GM11168 (cell line): ENCODE data around the gene CCDC51.
"Not testable (repeated sequence)": the region's sequence is repeated elsewhere in the genome, so short reads cannot be mapped to it uniquely, and the experiment has no call there.

Experiments used
- in situ Hi-C: fragments of 300-500 bp; cut with MboI; formaldehyde crosslinking; loops from one replicate; pipeline ENCODE4 v1.12.0; 2022; ENCODE audit warnings: low sequenced_read_pairs; ENCODE audit not compliant: unreplicated experiment

The CCDC51 gene

GRCh38 chr3:48411041-48411588, 28.8 kb downstream of the CCDC51 start:
- in situ Hi-C loops = no loop called here

- in situ Hi-C loops = no loop called here
These were observed 29.5 kb downstream of the CCDC51 start for GRCh38 chr3:48410205-48411040.

- in situ Hi-C loops = no loop called here
These were observed 30.4 kb downstream of the CCDC51 start for GRCh38 chr3:48409291-48410201.

- in situ Hi-C loops = no loop called here
These were observed 31.1 kb downstream of the CCDC51 start for GRCh38 chr3:48408823-48409281.

GRCh38 chr3:48407542-48408099, 32.3 kb downstream of the CCDC51 start:
- in situ Hi-C loops = no loop called here

DNA sequence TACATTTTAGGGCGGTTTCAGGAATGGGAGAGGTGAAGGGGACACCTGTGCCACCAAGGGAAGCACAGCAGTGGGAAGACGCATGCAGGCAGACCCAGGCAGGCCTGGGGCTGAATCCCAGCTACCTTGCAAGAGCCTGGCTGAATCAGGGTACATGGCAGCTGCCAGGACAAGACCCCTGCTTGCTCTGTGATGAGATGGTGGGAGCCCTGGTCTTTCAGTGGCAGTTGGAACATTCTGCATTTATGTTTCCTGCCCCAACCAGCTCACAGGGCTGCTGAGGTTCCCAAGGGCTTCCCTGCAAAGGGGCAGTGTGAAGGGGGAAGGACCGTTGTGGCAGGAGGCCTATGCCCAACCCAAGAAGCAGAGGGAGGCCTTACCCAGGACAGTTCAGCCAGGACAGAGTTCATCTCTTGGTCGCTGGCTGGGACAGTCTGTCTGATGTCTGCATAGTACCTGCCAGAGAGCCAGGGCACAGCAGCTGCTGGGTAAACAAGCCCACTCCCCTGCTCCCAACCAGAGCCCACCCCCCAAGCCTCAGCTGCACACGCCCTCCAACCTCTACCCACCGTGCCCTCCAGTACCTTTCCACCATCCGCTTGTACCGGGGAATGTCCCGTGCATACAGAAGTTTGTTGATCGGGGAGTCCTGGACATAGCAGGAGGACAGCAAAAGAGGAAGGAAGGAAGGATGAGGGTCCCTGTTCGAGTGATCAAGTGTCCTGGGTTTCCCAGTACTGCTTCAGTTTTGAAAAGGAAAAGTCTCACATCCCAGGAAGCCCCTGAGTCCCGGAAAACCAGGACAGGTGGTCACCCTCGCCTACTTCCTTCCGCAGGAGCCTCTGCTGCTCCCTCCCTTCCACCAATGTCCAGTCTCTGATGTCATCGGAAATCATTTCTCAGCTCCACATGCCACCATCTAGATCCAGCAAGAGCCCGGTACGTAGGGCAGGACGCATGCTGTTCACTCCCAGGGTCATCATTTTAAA, 33.2 kb downstream of the CCDC51 start:
- in situ Hi-C loops = no loop called here

- in situ Hi-C loops = no loop called here
These were observed 33.9 kb downstream of the CCDC51 start for GRCh38 chr3:48405971-48406370.

DNA sequence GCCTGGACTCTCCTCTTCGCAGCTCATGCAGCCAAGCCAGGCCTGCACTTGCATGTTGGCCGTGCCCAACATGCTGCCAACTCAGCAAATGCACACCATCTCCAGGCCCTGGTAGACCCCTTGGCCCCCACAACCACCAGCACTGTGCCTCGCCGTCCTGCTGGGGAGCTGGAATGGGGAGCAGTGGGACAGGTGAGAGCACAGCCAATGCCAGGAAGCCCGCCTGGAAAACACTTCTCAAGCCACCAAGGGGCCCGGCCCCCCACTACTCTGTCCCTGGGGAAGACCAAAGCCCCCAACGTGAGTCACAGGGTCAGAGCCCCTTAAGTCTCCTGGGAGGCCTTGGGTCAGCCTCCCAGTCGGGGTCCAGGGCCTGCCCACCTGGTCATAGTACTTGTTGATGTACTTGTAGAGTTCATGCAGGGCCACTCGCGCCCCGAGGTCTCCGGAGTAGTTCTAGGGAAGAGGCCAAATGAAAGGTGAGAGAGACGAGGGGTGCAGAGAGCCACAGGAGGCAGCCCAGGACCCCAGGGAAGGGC, 34.5 kb downstream of the CCDC51 start:
- in situ Hi-C loops = no loop called here

GRCh38 chr3:48404440-48405342, 35.2 kb downstream of the CCDC51 start:
- in situ Hi-C loops = no loop called here

GRCh38 chr3:48403533-48404439, 36.1 kb downstream of the CCDC51 start:
- in situ Hi-C loops = no loop called here

DNA sequence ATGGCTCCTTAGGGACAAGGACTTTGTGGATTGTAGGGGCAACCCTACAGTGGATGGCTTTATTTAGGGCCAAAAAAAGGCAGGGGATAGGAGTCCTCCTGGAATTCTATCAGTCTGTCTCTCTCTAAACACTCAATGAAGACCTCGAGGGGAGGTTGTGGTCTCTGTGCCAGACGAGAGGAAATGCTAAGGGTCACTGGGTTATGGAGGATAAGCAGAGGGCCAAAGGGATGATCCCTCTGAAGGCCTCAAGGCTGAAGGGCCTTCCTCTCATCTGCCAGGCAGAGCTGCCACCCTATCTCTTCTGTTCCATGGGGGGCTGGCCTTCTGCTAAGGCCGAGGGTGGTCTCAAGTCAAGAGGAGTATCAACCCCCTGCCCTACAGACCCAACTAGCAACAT, 37.0 kb downstream of the CCDC51 start:
- in situ Hi-C loops = no loop called here

- in situ Hi-C loops = no loop called here
These were observed 37.6 kb downstream of the CCDC51 start for GRCh38 chr3:48402281-48402732.

DNA sequence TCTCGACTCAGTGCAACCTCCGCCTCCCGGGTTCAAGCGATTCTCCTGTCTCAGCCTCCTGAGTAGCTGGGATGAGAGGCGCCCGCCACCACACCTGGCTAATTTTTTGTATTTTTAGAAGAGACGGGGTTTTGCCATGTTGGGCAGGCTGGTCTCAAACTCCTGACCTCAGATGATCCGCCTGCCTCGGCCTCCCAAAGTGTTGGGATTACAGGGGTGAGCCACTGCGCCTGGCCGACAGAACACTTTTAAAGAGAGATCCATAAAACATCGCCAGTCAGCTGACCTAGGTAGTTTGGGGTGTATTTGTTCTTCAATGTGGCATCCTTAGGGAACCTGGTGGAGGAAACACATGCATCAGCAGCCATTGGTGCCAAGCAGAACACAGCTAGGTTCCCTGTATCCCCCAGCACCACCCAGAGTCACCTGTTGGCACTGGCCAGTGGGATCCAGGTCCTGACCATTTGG, 38.5 kb downstream of the CCDC51 start:
- in situ Hi-C loops = not testable (repeated sequence)

- in situ Hi-C loops = no loop called here
These were observed 39.0 kb downstream of the CCDC51 start for GRCh38 chr3:48400824-48401433.

DNA sequence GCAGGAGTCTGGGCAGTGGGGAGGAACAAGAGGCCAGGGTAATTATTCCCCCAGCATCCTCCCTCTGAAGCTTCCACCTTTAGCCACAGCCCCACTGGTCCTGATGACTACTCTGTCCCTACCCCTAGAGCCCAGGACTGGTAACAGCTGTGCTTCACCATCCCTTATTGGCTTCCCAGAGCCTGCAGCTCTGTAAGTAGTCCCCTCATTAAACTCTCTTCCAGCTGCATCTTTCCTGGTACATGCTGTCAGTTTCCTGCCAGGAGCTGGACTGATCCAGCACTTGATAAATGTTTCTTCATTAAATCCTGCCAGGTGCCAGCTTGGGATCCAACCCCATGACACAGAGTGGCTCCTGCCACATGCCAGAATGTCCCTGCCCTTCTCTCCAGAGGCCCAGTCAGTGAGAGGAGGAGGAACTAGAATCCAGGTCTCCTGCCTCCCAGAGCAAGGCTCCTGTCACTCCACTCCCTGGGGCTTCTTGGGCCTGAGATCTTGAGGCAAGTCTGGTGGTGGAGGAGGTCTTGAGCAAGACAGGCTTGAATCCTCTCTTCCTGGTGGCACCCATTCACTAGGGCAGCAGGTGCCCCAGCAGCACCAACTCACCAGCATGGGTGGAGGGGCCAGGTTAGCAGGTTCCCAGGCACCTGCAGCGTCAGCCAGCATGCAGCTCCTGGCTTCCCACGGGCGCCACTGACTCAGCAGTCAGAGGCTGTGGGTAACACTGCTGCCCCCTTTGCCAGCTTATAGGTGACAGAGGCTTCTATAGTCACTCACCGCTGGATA, 40.3 kb downstream of the CCDC51 start:
- in situ Hi-C loops = no loop called here
